Parathyroid adenoma (tissue), 2 donors: Measurements from ENCODE around the gene DAGLB.

ENCODE experiments used
- H2AFZ ChIP-seq: fragments of 300-600 bp; sonication (generic); one replicate; pipeline ENCODE4 v1.7.0; 2017; ENCODE audit warnings: antibody characterized with exemption, mild to moderate bottlenecking
- H3K27ac ChIP-seq: fragments of 300-600 bp; sonication (generic); one replicate; pipeline ENCODE4 v1.7.0; 2017
- H3K27me3 ChIP-seq: fragments of 300-600 bp; sonication (generic); one replicate; pipeline ENCODE4 v1.7.0; 2017; ENCODE audit warnings: low read length; ENCODE audit not compliant: control insufficient read depth, insufficient read depth
- H3K36me3 ChIP-seq: fragments of 300-600 bp; sonication (generic); one replicate; pipeline ENCODE4 v1.7.0; 2017; ENCODE audit warnings: low read length; ENCODE audit not compliant: control insufficient read depth, insufficient read depth
- H3K4me1 ChIP-seq: fragments of 300-600 bp; sonication (generic); one replicate; pipeline ENCODE4 v1.7.0; 2017; ENCODE audit warnings: control low read depth
- H3K4me2 ChIP-seq: fragments of 300-600 bp; sonication (generic); one replicate; pipeline ENCODE4 v1.7.0; 2017; ENCODE audit warnings: low read length
- H3K4me3 ChIP-seq: fragments of 300-600 bp; sonication (generic); one replicate; pipeline ENCODE4 v1.7.0; 2017; ENCODE audit warnings: low read depth, low read length
- H3K79me2 ChIP-seq: fragments of 300-600 bp; sonication (generic); one replicate; pipeline ENCODE4 v1.7.0; 2017; ENCODE audit warnings: control low read depth
- H3K9ac ChIP-seq: fragments of 300-600 bp; sonication (generic); one replicate; pipeline ENCODE4 v1.7.0; 2017; ENCODE audit warnings: mild to moderate bottlenecking
- H3K9me3 ChIP-seq: fragments of 300-600 bp; sonication (generic); one replicate; pipeline ENCODE4 v1.7.0; 2017; ENCODE audit warnings: low read length; ENCODE audit not compliant: control insufficient read depth
- CTCF ChIP-seq: fragments of 300-600 bp; sonication (generic); IDR thresholded peaks from one replicate; pipeline ENCODE4 v1.7.0; 2017; ENCODE audit warnings: antibody characterized with exemption, mild to moderate bottlenecking
- donor health status: primary hyperparathyroidism.

Gene DAGLB

GRCh38 chr7:6409944-6410693, 37.6 kb downstream of the DAGLB start:
- Histone ChIP-seq H3K9ac (no peak overlapping the region), H3K4me1 (no peaks in the 10 kb centered on the region), H3K36me3 (no peaks in the 10 kb centered on the region)

GRCh38 chr7:6409091-6409490, 38.7 kb downstream of the DAGLB start:
- Histone ChIP-seq H3K79me2 (peaks cover 3% of the 10 kb centered on the region), H3K27ac (no peak overlapping the region), H3K9me3 (no peaks in the 10 kb centered on the region), H3K9ac (no peak overlapping the region), H3K27me3 (no peaks in the 10 kb centered on the region), H3K4me3 (no peak overlapping the region), H3K4me2 (no peak overlapping the region), H2AFZ (no peak overlapping the region), H3K4me1 (no peaks in the 10 kb centered on the region), H3K36me3 (no peaks in the 10 kb centered on the region)
- no peak for TF ChIP-seq CTCF

More at GRCh38 chr7:6409944-6410693, 37.6 kb downstream of the DAGLB start:
- H3K4me3 ChIP-seq, result no peak overlapping the region
- no peaks in the 10 kb centered on the region for H3K27me3 ChIP-seq
- TF ChIP-seq CTCF, result no peak
- H3K79me2 ChIP-seq, result peaks cover 3% of the 10 kb centered on the region
- no peak overlapping the region for H3K4me2 ChIP-seq
- H3K27ac ChIP-seq, result no peak overlapping the region
- H3K9me3 ChIP-seq, result no peaks in the 10 kb centered on the region
- no peak overlapping the region for H2AFZ ChIP-seq

- no peaks in the 10 kb centered on the region for H3K27me3 ChIP-seq
- no peak for TF ChIP-seq CTCF
- H3K9ac ChIP-seq, result no peak overlapping the region
- no peaks in the 10 kb centered on the region for H3K4me1 ChIP-seq
- no peak overlapping the region for H3K4me2 ChIP-seq
- peaks cover 5% of the 10 kb centered on the region for H3K79me2 ChIP-seq
- no peaks in the 10 kb centered on the region for H3K36me3 ChIP-seq
- H3K27ac ChIP-seq, result no peak overlapping the region
- no peak overlapping the region for H2AFZ ChIP-seq
- no peak overlapping the region for H3K4me3 ChIP-seq
- H3K9me3 ChIP-seq, result no peaks in the 10 kb centered on the region
These were observed 40.3 kb downstream of the DAGLB start for GRCh38 chr7:6407434-6407833.

- Histone ChIP-seq H3K79me2 (peaks cover 14% of the 10 kb centered on the region), H3K9ac (no peak overlapping the region), H2AFZ (no peak overlapping the region), H3K4me2 (no peak overlapping the region), H3K9me3 (no peaks in the 10 kb centered on the region), H3K27me3 (no peaks in the 10 kb centered on the region), H3K4me1 (no peaks in the 10 kb centered on the region), H3K27ac (no peak overlapping the region), H3K36me3 (no peaks in the 10 kb centered on the region), H3K4me3 (no peak overlapping the region)
- TF ChIP-seq CTCF, result no peak
These were observed 41.6 kb downstream of the DAGLB start for GRCh38 chr7:6406121-6406520.

GRCh38 chr7:6403907-6404306, 43.8 kb downstream of the DAGLB start:
- H3K4me3 ChIP-seq, result no peak overlapping the region
- H3K27ac ChIP-seq, result no peak overlapping the region
- no peak overlapping the region for H3K4me2 ChIP-seq
- no peak overlapping the region for H2AFZ ChIP-seq
- TF ChIP-seq CTCF, result no peak
- peaks cover 10% of the 10 kb centered on the region for H3K4me1 ChIP-seq
- H3K9me3 ChIP-seq, result no peaks in the 10 kb centered on the region
- H3K27me3 ChIP-seq, result no peaks in the 10 kb centered on the region
- H3K79me2 ChIP-seq, result peaks cover 33% of the 10 kb centered on the region
- H3K36me3 ChIP-seq, result no peaks in the 10 kb centered on the region
- no peak overlapping the region for H3K9ac ChIP-seq
